Right forelimb (tissue), 1 donor: ENCODE data around the gene PCTP.

Experiments used
- DNase-seq: peaks from one replicate; pipeline ENCODE4 v3.0.0-alpha.2; 2018

The PCTP gene

DNA sequence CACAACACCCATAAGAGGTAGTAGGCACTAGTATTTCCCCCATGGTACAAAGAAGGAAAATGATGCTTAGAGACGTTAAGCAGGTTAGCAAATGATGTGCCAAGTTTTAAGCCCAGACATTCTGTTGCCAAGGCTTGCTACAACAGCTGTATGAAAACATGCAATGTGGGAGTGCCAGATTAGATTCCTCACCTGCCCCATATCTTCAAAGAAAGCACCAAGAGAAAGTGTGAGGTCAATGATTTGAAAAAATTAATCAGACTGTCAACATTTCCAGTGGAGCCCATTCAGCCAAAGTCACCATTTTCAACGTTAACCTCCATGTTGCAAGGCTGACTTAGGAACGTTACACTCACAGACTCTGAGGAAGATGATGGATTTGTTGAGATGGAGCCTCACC lies 61.5 kb downstream of the PCTP start:
- DNase-seq = no peak

DNA sequence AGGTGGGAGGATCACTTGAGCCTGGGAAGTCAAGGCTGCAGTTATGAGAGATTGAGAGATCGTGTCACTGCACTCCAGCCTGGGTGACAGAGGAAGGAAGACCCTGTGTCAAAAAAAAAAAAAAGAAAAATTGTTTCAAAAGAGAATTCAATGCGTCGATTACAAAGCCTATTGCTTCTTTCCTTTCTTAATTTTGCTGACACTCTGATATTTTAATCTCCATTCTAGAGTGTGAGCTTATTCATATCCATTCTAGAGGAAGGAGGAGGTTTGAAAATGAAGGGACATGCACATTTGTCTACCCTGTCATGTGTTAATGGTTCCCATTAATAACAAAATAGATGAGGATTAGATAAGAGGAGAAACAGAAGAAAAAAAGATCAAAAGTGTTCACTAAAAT lies 63.1 kb downstream of the PCTP start:
- DNase-seq = no peak

DNA sequence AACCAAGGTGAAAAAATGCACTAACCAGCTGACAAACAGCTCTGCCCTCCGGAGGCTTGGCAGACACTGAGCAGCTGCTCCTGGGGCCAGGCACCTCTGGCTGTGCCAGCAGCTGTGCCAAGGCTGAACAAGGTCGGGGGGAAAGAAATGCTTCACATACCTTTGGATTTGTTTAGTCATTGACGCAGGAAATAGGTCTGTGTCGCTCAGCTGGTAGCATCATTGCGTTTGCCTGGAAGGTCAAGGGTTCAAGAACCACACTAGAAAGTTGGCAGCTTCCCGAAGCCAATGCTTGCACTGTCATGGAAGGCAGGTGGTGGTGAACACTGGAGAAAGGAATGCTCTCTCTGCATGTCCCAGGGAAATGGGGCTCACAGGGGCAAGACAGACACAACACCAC lies 63.5 kb downstream of the PCTP start:
- no peak for DNase-seq

DNA sequence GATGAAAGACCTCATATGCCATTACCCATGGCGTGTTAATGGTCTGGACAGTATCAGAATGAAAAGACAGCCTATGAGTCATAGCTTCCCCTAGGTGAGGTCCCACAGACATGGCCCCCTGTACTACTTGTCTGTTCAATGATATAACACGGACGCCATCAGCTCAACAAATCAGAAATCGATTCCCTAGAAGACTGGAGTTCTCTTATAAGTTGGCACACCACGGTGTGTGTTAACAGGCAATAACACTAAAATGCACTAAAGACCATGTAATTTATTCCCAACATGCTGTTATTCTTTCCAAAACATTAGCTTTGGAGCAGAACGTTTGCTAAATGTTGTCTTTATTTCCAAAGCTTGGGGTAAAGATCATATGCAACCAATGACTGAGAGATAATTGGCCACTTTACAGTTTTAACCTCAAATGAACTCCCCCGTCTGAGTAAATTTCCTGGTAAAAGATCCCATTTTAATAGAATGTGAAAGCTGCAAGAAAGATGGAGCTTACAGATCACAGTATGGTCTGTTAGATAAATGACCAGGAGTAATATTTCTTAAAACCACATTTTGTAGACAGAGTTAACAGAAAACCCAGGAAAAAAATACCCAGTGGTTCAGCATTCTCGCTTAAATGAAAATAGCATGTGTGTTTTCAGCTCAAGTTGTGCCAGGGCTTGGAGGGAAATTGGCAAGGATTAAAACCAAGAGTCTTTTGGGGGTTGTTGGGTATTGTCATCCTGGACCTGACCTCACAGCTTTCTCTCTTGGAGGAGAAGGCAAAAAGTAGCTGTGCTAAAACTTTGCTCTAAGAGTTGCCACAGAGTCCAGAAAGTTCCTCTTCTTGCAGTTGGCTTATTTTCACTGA lies 65.9 kb downstream of the PCTP start:
- DNase-seq = no peak

DNA sequence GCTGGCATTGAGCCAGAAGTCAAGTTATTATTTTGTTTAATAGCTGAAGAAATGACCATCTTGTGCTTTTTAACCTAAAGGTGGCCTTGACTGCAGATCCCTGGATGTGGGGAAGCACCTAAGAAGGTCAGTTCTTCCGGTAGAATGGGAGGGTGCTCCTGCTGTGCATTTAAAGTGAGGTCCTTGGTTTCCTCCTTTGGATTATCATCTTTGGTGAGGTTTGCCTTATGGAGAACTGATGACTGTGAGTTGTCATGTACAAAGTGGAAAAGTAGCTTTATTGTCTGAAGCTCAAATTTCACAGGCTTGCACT lies 66.5 kb downstream of the PCTP start:
- no peak for DNase-seq

DNA sequence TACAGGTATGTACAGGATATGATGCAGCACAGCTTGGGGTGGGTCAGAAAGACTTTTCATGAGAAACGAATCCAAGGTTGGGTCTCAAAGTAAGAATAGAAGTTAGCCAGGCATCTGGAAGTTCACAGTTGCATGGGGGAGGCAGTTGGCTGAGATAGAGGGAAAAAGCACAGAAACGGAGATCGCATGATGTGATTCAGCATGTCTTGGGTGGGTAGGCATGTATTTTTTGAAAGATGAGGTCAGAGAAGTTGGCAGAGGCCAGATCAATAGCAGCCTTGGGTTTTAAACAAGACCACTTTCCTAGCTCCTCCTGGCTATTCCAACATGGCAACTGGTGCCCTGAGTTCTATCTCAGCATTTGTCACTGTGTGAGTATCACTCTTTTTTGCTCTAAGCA lies 67.2 kb downstream of the PCTP start:
- DNase-seq = no peak

DNA sequence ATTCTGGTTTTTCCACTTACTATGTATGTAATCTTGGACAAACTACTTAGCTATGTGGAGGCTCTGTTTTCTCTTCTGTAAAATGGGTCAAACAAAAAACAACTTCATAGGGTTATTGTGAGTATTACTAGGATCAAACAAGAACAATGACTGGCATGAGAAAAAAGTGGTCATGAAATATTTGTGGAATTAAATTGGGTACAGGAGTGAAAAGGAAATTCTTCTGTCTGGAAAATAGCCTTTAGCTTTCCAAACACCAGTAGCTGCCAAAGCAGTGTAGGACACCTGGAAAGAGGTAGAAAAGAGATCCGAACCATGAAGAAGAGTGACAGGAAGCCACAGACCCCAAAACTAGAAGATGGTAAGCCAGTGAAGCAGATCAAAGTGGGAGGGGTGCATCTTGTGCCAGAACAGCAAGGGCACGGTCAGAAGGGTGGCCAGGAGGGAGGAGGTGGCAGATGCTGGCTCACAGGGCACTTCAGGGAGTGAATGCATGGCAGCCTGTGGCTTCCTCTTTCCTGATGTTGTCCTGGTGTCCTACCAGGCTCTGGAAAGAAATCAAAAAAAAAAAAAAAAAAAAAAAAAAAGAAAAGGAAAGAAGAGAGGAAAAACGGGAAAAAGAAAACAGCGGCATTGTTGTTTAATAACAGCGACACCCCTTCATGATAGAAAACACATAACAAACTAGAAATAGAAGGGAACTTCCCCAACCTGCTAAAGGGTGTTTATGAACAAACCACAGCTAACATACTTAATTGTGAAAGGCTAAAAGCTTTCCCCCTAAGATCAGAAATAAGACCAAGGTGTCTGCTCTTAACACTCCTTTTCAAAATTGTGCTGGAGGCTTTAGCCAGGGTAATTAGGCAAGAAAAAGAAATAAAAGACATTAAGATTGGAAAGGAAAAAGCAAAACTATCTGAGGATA lies 67.9 kb downstream of the PCTP start:
- no peak for DNase-seq

DNA sequence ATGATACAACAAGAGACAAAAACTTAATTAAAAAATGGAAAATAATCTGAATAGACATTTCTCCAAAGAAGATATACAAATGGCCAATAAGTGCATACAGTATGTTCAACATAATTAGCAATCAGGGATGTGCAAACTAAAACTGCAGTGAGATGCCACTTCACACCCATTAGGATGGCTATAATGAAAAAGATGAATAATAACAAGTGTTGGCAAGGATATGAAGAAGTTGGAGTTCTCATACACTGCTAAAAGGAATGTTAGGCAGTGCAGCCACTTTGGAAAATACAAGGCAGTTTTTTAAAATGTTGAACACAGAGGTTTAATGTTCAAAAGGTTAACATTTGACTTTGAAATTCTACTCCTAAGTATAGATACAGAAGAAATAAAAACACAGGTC lies 69.8 kb downstream of the PCTP start:
- DNase-seq = no peak

DNA sequence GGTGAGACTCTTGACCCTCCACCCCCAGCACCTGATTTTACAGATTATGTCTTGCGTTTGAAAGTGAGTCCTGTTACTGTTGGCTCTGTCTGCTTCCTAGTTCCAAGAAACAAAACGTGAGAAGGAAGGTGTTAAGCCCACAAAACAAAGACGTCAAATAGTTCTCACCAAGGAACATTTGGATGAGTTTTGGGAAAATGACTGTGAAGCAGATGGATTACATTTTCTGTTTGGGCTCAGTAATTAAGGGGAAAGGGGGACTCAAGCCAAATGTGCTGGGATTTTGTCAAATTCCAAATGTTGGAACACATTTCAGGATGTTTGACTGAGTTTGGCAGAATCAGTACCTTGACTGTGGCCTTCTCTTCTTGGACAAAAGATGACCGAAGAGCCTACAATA lies 71.2 kb downstream of the PCTP start:
- DNase-seq = no peak

DNA sequence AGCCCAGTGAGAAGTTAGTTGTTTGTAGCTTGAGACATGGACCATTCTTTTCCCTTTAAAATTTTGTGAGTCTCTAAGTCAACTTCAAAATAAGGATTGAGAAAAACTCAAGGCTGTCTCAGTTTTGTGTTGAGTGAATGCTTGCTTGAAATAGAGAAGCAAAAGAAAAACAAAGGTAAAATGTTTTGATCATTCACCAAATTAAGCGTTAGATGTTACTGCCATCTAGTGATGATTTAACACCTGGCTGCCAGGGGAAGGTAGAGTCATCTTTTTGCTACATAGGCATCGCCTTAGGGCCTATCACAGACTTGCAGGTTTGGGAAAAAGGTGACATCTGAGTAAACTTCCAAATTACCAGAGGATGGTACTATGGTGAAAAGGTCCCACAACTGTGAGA lies 74.4 kb downstream of the PCTP start:
- DNase-seq = no peak
